Endothelial cell of umbilical vein (primary cell): ENCODE data around the gene FBXW7. TPM values are rescaled to one million over a fixed set of nuclear protein-coding genes. Genes with fewer than 3 reads are reported as not detected.

Source experiments
- BruUV-seq: library from RNA; stranded (reverse); fragments of 400-500 nt; replicated peaks from 2 replicates; lab custom pipeline; 2021; lab: Mats Ljungman, UMichigan
- CTCF ChIA-PET: fragments of 300-600, 350-600 bp; sonication (Branson Sonifier 250); formaldehyde crosslinking; loops from one replicate; lab custom pipeline; 2021; ENCODE audit warnings: antibody characterized with exemption, inconsistent platforms; lab: Charles Lee
- POLR2A ChIA-PET: fragments of 300-600, 350-600 bp; sonication (Branson Sonifier 250); formaldehyde crosslinking; loops from one replicate; lab custom pipeline; 2021; ENCODE audit warnings: antibody characterized with exemption, inconsistent platforms; lab: Charles Lee
- DNase-seq: peaks from one replicate; pipeline ENCODE4 v3.0.0-alpha.2; 2011; ENCODE audit warnings: low read depth, low spot score
- FAIRE-seq: peaks from 2 replicates; lab custom pipeline; 2011; peaks lifted over from hg19 to GRCh38; lab: Jason Lieb, UNC
- H2AFZ ChIP-seq: 2 replicates; pipeline ENCODE4 v1.6.0; 2012; ENCODE audit warnings: low read depth, low read length, control low read depth, inconsistent platforms
- H3K27ac ChIP-seq: 2 replicates; pipeline ENCODE4 v1.5.1; 2011; ENCODE audit warnings: low read depth, mild to moderate bottlenecking, control low read depth, low read length, moderate library complexity; ENCODE audit not compliant: insufficient read depth
- H3K27me3 ChIP-seq, 2 experiments: 2 replicates each; pipeline versions ENCODE4 v1.6.0 to v1.6.1; 2011; ENCODE audit warnings: low read length in 2 of 2, mixed read lengths in 1 of 2; ENCODE audit not compliant: control insufficient read depth in 2 of 2, insufficient read depth in 2 of 2
- H3K36me3 ChIP-seq, 2 experiments: 2 replicates in 1 of 2; 3 replicates in 1 of 2; pipeline ENCODE4 v1.5.1; 2011; ENCODE audit warnings: low read length in 2 of 2, mild to moderate bottlenecking in 1 of 2, moderate library complexity in 1 of 2; ENCODE audit not compliant: control insufficient read depth in 2 of 2, insufficient read depth in 2 of 2; ENCODE audit errors: extremely low read depth in 1 of 2
- H3K4me1 ChIP-seq: 3 replicates; pipeline ENCODE4 v1.5.1; 2011; ENCODE audit warnings: mild to moderate bottlenecking, low read length; ENCODE audit not compliant: control insufficient read depth, insufficient read depth; ENCODE audit errors: extremely low read depth
- H3K4me2 ChIP-seq: 2 replicates; pipeline ENCODE4 v1.6.1; 2011; ENCODE audit warnings: low read length, control low read depth, mixed read lengths; ENCODE audit not compliant: insufficient read depth
- H3K4me3 ChIP-seq, 3 experiments: fragments of 200-600 bp in 1 of 3; sonication (generic), shearing (Covaris generic) in 1 of 3; replicated peaks in 1 of 3; 2 replicates each; pipeline ENCODE4 v1.5.1; 2011 to 2016; ENCODE audit warnings: control low read depth in 3 of 3, low read length in 3 of 3, mild to moderate bottlenecking in 2 of 3, inconsistent platforms in 1 of 3, low read depth in 1 of 3, moderate library complexity in 1 of 3; ENCODE audit not compliant: insufficient read depth in 1 of 3
- H3K79me2 ChIP-seq: 2 replicates; pipeline ENCODE4 v1.6.0; 2012; ENCODE audit warnings: low read length, inconsistent platforms; ENCODE audit not compliant: control insufficient read depth, insufficient read depth
- H3K9ac ChIP-seq: replicated peaks from 2 replicates; pipeline ENCODE3; 2011; ENCODE audit warnings: low read length, control low read depth; ENCODE audit not compliant: insufficient read depth; ENCODE audit errors: extremely low read depth
- H3K9me1 ChIP-seq: replicated peaks from 3 replicates; pipeline ENCODE4 v1.6.0; 2011; ENCODE audit warnings: mild to moderate bottlenecking, low read length; ENCODE audit not compliant: control insufficient read depth, insufficient read depth; ENCODE audit errors: extremely low read depth
- H3K9me3 ChIP-seq: replicated peaks from 2 replicates; pipeline ENCODE4 v1.5.1; 2012; ENCODE audit warnings: low read length, inconsistent platforms; ENCODE audit not compliant: control insufficient read depth, insufficient read depth
- H4K20me1 ChIP-seq: replicated peaks from 2 replicates; pipeline ENCODE3; 2011; ENCODE audit warnings: mild to moderate bottlenecking, low read length; ENCODE audit not compliant: control insufficient read depth, insufficient read depth; ENCODE audit errors: extremely low read depth
- CTCF ChIP-seq, 2 donors: IDR thresholded peaks; 1 replicate in 1 of 2; 2 replicates in 1 of 2; pipeline ENCODE4 v1.5.1; 2011; ENCODE audit warnings: low read length in 2 of 2, mild to moderate bottlenecking in 2 of 2, moderate library complexity in 2 of 2, control low read depth in 1 of 2, inconsistent platforms in 1 of 2, low read depth in 1 of 2; ENCODE audit not compliant: insufficient read depth in 1 of 2; ENCODE audit errors: extremely low read depth in 1 of 2
- EZH2 ChIP-seq: IDR thresholded peaks from 2 replicates; pipeline ENCODE4 v1.6.1; 2012; ENCODE audit warnings: borderline replicate concordance, low read depth, mild to moderate bottlenecking, moderate library complexity, low read length, inconsistent platforms; ENCODE audit not compliant: severe bottlenecking
- FOS ChIP-seq: IDR thresholded peaks from 2 replicates; pipeline ENCODE4 v1.6.1; 2011; ENCODE audit warnings: mild to moderate bottlenecking, low read length, moderate library complexity, borderline replicate concordance; ENCODE audit not compliant: insufficient read depth
- JUN ChIP-seq: IDR thresholded peaks from 2 replicates; pipeline ENCODE4 v1.6.1; 2011; ENCODE audit warnings: borderline replicate concordance, low read depth; ENCODE audit not compliant: insufficient read length, insufficient read depth
- MAX ChIP-seq: IDR thresholded peaks from 2 replicates; pipeline ENCODE4 v1.6.1; 2011; ENCODE audit not compliant: insufficient read depth, insufficient read length
- MYC ChIP-seq: IDR thresholded peaks from one replicate; pipeline ENCODE4 v1.6.1; 2011; ENCODE audit warnings: mild to moderate bottlenecking, low read depth, low read length
- POLR2A ChIP-seq: IDR thresholded peaks from 2 replicates; pipeline ENCODE4 v1.6.1; 2012; ENCODE audit warnings: low read depth, mild to moderate bottlenecking, control low read depth, low read length
- POLR2AphosphoS5 ChIP-seq: IDR thresholded peaks from 2 replicates; pipeline ENCODE4 v1.6.1; 2012; ENCODE audit warnings: low read depth, mild to moderate bottlenecking, control low read depth, low read length, moderate library complexity; ENCODE audit not compliant: insufficient read depth
- dilution Hi-C: fragments of 300-500 bp; cut with MboI; formaldehyde crosslinking; loops from one replicate; pipeline ENCODE4 v1.15.0; 2019; ENCODE audit warnings: low sequenced_read_pairs; ENCODE audit not compliant: extremely low pct_ligation_motif_present
- intact Hi-C: fragments of 100-400 bp; cut with micrococcal nuclease; formaldehyde crosslinking; loops from one replicate; pipeline ENCODE4 v1.10.0; 2022
- polyA plus RNA-seq, 4 experiments: library from polyadenylated mRNA; depleted of rRNA in 3 of 4; stranded (reverse) in 3 of 4; unstranded in 1 of 4; fragments of >200 nt; gene quantifications; 2 replicates each; pipeline versions ENCODE4 v1.2.1 to v1.2.3, GENCODE V29; 2011 to 2012; ENCODE audit warnings: missing spikeins in 1 of 4
- total RNA-seq: library from RNA; stranded (reverse); gene quantifications from 2 replicates; pipeline ENCODE4 v1.2.3, GENCODE V29; 2021

The FBXW7 gene
- total and polyA plus RNA-seq, 2 donors (not counting 3 experiments of a cell fraction or from before 2014, with no cell fraction given): 7.0 to 28.1 TPM

- no peak for DNase-seq
- no peaks in the 10 kb centered on the region for H3K36me3 ChIP-seq
- peaks cover 10% of the 10 kb centered on the region for H3K79me2 ChIP-seq
- H3K27ac ChIP-seq: no peak overlapping the region
- H3K4me1 ChIP-seq: no peaks in the 10 kb centered on the region
- dilution Hi-C loops: no loop called here
- no peaks in the 10 kb centered on the region for H3K27me3 ChIP-seq
- intact Hi-C loops: no loop called here
- H4K20me1 ChIP-seq: no peaks in the 10 kb centered on the region
- H3K9me3 ChIP-seq: no peaks in the 10 kb centered on the region
- BruUV-seq: no TSS peak
- no peak overlapping the region for H2AFZ ChIP-seq
- CTCF ChIA-PET: no interaction called here
- POLR2A ChIA-PET: no interaction called here
- H3K9me1 ChIP-seq: no peaks in the 10 kb centered on the region
- H3K4me2 ChIP-seq: no peak overlapping the region
- no peak overlapping the region for H3K9ac ChIP-seq
- no peak overlapping the region for H3K4me3 ChIP-seq
- TF ChIP-seq POLR2A (no peak), JUN (no peak), MYC (no peak)
- no peak for FAIRE-seq
These were observed 143.8 kb downstream of the FBXW7 start for GRCh38 chr4:152392079-152392478.

- Histone ChIP-seq H3K4me1 (no peaks in the 10 kb centered on the region), H2AFZ (no peak overlapping the region), H3K27me3 (no peaks in the 10 kb centered on the region), H3K4me2 (no peak overlapping the region), H4K20me1 (no peaks in the 10 kb centered on the region), H3K9me3 (no peaks in the 10 kb centered on the region), H3K9me1 (no peaks in the 10 kb centered on the region), H3K9ac (no peak overlapping the region), H3K4me3 (no peak overlapping the region), H3K79me2 (peaks cover 9% of the 10 kb centered on the region), H3K36me3 (no peaks in the 10 kb centered on the region), H3K27ac (no peak overlapping the region)
- POLR2A ChIA-PET: no interaction called here
- DNase-seq (no peak), FAIRE-seq (no peak)
- TF ChIP-seq MYC (no peak), POLR2AphosphoS5 (no peak), JUN (no peak), CTCF (IDR thresholded peaks at IDR 0.05; ENCODE audit: extremely low read depth in 1 of 2, insufficient read depth in 1 of 2, low read depth in 1 of 2, low read length in 2 of 2) (no peak), FOS (no peak), EZH2 (no peak), MAX (no peak)
- CTCF ChIA-PET: interaction anchor here (1.2 to 1.6 kb wide), 3 partner anchors 7 to 16 kb away, joined by 4 to 5 read pairs (median 5); no protein-coding TSS in a partner anchor
- no TSS peak for BruUV-seq
- dilution Hi-C loops (no loop called here), intact Hi-C loops (no loop called here)
These were observed 145.7 kb downstream of the FBXW7 start for GRCh38 chr4:152390216-152390615.
